22Rv1 (cell line): ENCODE results near the gene RYR2.
"Not testable (repeated sequence)": the region's sequence is repeated elsewhere in the genome, so short reads cannot be mapped to it uniquely, and the experiment has no call there.

Source experiments
- H3K27ac ChIP-seq: fragments of 450-650 bp; 2 replicates; pipeline ENCODE4 v1.5.1; 2017
- ZFX ChIP-seq: fragments of 450-650 bp; IDR thresholded peaks from 2 replicates; pipeline ENCODE4 v1.6.1; 2017; ENCODE audit warnings: antibody characterized with exemption, borderline replicate concordance
- TF ChIP-seq, protein P1 (sequence below): fragments of 450-650 bp; IDR thresholded peaks from 2 replicates; pipeline ENCODE4 v1.5.1; 2017; ENCODE audit warnings: mild to moderate bottlenecking

RYR2 gene

DNA sequence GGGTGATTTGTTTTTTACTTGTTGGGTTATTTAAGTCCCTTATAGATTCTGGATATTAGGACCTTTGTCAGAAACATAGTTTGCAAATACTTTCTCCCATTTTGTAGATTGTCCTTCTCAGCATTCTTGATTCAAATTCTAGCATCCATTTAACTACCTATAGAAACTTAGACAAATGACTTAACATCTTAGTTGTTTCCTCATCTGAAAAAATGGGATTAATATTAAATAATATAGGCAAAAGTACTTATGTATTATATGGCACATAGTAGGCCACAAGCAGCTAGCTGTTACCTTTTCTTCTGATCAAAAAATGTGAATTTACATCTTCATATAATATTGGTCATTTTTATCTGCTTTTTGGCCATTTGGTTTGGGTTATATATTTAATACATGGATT, 541.3 kb downstream of the RYR2 start:
- TF ChIP-seq, protein P1, sequence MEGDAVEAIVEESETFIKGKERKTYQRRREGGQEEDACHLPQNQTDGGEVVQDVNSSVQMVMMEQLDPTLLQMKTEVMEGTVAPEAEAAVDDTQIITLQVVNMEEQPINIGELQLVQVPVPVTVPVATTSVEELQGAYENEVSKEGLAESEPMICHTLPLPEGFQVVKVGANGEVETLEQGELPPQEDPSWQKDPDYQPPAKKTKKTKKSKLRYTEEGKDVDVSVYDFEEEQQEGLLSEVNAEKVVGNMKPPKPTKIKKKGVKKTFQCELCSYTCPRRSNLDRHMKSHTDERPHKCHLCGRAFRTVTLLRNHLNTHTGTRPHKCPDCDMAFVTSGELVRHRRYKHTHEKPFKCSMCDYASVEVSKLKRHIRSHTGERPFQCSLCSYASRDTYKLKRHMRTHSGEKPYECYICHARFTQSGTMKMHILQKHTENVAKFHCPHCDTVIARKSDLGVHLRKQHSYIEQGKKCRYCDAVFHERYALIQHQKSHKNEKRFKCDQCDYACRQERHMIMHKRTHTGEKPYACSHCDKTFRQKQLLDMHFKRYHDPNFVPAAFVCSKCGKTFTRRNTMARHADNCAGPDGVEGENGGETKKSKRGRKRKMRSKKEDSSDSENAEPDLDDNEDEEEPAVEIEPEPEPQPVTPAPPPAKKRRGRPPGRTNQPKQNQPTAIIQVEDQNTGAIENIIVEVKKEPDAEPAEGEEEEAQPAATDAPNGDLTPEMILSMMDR, result no peak
- no peak for TF ChIP-seq ZFX
- no peak overlapping the region for H3K27ac ChIP-seq

DNA sequence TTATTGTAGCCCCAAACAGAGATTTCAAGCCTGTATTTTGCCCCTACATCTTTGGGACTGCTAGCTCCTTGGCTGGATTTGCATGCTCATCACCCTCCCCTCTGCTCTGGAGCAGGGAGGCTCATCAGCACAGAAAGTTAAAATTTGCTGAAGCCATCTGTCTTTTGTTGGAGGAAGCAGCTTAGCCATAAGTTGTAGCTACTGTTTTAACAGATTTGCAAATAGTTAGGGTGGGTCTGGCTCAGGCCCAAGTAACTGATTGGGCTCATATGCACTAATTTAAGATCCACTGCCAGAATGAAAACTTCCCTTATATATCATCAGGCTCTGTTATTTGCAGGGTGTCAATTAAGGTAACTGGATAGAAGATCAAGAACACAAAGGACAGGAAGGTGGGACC, 541.8 kb downstream of the RYR2 start:
- H3K27ac ChIP-seq, result no peak overlapping the region
- no peak for TF ChIP-seq ZFX
- TF ChIP-seq, protein P1, result no peak

DNA sequence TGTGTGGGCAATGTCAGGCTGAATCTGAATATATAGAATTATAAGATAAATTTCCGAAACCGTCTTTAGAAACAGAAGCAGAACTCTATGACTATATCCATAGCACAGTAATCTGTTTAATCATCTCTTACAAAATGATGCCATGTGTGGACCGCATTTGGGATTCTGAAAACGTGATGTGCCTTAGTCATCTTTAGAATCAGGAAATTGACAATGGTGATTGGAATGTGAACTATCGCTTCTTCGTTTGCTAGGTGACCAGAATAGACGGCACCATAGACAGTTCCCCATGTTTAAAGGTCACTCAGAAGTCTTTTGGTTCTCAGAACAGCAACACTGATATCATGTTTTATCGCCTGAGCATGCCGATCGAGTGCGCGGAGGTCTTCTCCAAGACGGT, 548.4 kb downstream of the RYR2 start:
- no peak overlapping the region for H3K27ac ChIP-seq

DNA sequence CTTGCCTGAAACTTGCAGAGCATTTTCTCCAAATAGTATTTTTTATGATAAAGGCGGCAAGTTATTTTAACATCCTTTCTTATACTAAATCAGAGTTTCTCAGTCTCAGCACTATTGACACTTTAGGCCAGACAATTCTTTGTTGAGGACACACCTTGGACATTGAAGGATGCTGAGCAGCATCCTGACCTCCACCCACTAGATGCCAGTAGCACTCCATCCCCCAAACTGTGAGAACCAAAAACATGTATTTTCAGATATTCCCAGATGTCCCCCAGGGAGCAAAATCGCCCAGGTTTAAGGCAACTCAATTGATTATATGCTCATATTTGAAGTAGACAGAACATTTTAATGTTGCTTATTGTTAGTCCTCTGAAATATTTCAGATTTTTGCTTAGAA, 549.4 kb downstream of the RYR2 start:
- TF ChIP-seq, protein P1, result peak; percentile 12; the same call in 1 of the 2 replicates
- TF ChIP-seq ZFX, result no peak
- no peak overlapping the region for H3K27ac ChIP-seq

More for the DNA sequence above, 548.4 kb downstream of the RYR2 start:
- TF ChIP-seq, protein P1, result no peak
- TF ChIP-seq ZFX, result no peak

DNA sequence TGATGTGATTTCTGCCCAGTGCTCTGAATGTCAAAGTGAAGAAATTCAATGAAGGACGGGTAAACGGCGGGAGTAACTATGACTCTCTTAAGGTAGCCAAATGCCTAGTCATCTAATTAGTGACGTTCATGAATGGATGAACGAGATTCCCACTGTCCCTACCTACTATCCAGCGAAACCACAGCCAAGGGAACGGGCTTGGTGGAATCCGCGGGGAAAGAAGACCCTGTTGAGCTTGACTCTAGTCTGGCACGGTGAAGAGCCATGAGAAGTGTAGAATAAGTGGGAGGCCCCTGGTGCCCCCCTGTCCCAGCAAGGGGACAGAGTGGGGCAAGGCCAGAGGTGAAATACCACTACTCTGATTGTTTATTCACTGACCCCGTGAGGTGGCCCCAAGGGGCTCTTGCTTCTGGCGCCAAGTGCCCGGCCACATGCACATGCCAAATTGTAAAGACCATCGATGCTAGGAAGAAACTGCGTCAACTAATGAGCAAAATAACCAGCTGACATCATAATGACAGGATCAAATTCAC, 561.1 kb downstream of the RYR2 start:
- H3K27ac ChIP-seq, result not testable (repeated sequence)

DNA sequence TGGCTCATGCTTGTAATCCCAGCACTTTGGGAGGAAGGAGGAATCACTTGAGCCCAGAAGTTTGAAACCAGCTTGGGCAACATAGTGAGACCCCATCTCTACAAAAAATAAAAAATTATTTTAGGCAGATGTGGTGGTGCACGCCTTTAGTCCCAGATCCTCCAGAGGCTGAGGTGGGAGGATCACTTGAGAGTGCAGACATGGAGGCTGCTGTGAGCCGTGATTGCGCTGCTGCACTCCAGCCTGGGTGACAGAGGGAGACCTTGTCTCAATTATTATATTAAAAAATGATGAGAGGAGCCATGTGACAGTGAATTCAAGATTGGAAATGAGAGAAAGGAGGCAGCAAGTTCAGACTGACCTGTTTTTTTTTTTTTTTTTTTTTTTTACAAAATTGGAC, 566.4 kb downstream of the RYR2 start:
- TF ChIP-seq, protein P1, result no peak
- TF ChIP-seq ZFX, result no peak
- no peak overlapping the region for H3K27ac ChIP-seq

DNA sequence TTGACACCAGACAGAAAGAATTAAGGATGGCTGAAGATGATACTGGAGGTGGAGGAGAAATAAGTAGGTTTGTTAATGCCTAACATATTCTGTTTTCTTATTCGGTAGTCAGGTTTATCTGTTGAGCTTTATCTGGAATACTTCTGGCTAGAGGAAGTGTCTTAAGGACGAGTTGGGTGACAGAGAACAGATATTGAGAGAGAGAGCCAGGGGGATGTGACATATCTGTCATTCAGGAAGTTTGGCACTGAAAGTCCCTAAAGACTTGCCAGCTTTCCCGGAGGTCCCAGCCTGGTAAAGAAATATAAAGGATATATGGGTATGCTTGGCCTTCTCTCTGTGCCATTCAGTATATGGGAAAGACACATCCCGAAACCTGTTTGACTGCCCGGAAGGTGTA, 568.2 kb downstream of the RYR2 start:
- TF ChIP-seq, protein P1, result no peak
- no peak for TF ChIP-seq ZFX
- no peak overlapping the region for H3K27ac ChIP-seq

DNA sequence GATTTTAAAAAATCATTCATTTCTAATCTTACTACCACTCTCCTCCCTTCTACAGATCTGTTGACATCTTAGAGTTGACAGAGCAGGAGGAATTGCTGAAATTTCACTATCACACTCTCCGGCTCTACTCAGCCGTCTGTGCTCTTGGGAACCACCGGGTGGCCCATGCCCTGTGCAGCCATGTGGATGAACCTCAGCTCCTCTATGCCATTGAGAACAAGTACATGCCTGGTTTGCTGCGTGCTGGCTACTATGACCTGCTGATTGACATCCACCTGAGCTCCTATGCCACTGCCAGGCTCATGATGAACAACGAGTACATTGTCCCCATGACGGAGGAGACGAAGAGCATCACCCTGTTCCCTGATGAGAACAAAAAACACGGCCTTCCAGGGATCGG, 572.0 kb downstream of the RYR2 start:
- TF ChIP-seq, protein P1, result no peak
- no peak overlapping the region for H3K27ac ChIP-seq
